SIG-M5 (cell line): ENCODE data around the gene ANKIB1.
"Not testable (repeated sequence)": the region's sequence is repeated elsewhere in the genome, so short reads cannot be mapped to it uniquely, and the experiment has no call there.

Experiments used
- DNase-seq: peaks from one replicate; lab custom pipeline; 2025; lab: John Stamatoyannopoulos, UW

ANKIB1 gene

GRCh38 chr7:92332782-92333181 lies 87.0 kb downstream of the ANKIB1 start:
- no peak for DNase-seq

DNA sequence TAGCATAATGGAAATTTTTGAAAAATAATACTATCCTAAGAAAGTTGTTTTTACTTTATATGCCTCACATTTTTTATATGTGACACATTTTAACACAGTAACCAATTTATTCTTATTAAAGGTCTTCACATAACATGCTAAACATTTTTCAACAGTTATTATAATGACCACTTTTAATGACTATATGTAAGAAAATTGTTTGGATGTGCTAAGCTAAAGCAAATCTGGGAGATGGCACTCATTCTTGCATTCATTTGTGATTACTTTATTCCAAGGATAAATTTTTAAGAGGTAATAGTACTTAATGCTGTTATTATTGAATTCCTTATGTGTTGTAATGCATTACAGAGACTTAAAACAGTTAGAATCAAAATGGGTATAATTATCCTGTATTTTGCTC lies 88.1 kb downstream of the ANKIB1 start:
- DNase-seq: no peak

- DNase-seq: no peak
These were observed 89.8 kb downstream of the ANKIB1 start for GRCh38 chr7:92335574-92335973.

- DNase-seq: no peak
These were observed 91.0 kb downstream of the ANKIB1 start for GRCh38 chr7:92336662-92337340.

GRCh38 chr7:92340016-92340415 lies 94.2 kb downstream of the ANKIB1 start:
- no peak for DNase-seq

DNA sequence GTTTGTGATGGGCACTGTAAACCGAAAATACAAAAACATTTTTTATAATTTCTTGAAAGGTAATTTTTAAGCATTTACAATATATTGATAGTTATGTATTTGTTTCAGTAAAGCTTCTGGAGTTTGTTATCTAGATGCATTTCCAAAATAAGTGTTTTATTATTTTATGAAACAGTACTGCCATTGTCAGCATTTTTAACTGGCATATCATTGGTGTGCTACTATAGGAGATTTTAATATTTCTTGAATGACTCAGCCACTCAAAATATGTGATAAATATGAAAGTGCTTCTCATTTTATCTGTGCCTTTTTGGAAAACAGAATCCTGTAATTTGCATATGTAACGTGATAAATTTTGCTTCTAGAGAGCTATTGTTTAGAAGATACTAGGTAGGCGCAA lies 97.9 kb downstream of the ANKIB1 start:
- no peak for DNase-seq

DNA sequence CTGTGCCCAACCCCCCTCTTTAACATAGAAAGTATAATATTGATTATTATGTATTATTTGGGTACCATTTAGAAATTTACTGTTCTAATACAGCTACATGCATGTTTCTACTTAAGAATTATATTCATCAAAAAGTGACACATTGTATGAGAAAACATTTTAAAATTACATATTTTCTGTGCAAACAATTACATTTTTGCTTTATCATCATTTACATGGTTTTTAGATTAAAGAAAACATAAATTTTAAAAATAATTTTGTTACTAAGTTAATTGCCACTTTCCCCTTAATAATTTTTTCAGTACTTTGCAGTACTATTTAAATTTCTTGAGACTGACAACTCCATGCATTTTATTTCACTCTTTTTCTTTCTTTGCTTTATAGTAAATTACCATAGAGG lies 106.2 kb downstream of the ANKIB1 start:
- DNase-seq: no peak

DNA sequence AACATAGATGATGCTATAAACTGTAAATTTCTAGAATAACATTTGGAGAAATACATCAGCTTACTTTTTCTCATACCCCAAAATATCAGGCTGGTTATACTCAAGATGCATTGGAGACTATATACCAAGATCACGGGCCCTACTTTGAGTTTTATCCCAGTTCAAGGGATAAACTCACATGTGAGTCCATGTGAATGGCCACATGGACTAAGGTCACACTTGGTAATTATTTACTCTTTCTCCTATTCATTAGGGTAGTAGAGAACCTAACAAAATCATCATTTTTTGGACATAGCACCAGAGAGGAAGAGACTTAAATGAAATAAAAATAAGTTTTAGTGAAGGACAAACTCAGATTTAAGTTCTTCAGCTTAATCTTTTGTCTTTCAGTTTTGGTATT lies 108.4 kb downstream of the ANKIB1 start:
- no peak for DNase-seq

GRCh38 chr7:92356406-92356805 lies 110.6 kb downstream of the ANKIB1 start:
- DNase-seq: no peak

DNA sequence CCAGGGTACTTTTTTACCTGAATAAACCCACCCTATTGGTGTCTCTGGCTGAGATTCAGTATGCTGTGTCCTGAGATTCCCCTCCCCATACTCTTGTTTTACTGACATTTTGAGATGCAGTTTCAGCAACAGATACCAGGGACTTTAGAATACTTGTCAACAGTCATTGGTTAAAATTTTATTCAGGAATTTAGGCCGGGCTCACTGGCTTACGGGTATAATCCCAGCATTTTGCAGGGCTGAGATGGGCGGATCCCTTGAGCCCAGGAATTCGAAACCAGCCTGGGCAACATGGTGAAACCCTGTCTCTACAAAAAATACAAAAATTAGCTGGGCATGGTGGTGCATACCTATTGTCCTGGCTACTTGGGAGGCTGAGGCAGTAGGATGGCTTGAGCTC lies 111.5 kb downstream of the ANKIB1 start:
- DNase-seq: no peak

- not testable (repeated sequence) for DNase-seq
These were observed 113.4 kb downstream of the ANKIB1 start for GRCh38 chr7:92359179-92359578.

DNA sequence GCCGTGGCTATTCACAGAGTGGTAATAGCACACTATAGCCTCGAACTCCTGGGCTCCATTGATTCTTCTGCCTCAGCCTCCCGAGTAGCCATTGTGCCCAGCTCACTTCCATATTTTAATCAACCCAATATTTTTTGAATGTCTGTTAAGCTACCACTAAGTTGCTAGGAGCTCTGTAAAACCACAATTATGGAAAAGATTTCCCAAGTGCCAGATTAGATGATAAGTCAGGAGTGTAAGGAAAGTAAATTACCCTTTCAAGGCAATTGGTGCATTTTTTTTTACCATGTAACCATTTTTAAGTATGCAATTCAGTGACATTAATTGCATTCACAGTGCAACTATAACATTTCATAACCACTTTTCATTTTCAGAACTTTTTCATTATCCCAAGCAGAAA lies 114.0 kb downstream of the ANKIB1 start:
- no peak for DNase-seq

GRCh38 chr7:92360387-92360786 lies 114.6 kb downstream of the ANKIB1 start:
- DNase-seq: no peak

DNA sequence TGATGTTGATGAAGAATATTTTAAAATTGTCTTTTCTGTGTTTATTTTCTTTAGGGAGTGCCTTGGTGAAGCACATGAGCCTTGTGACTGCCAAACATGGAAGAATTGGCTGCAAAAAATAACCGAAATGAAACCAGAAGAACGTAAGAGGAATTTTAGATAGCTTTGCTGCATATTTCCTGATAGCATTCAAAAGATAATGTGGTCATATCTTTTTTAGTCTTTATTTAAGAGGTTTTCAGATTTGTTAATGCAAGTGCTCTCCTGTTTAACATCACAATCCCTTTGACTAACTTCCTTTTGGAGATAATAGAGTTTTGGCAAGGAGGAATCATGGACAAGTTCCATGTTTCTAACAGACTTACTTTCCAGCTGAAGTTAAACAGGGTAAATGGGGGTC lies 116.4 kb downstream of the ANKIB1 start:
- no peak for DNase-seq

DNA sequence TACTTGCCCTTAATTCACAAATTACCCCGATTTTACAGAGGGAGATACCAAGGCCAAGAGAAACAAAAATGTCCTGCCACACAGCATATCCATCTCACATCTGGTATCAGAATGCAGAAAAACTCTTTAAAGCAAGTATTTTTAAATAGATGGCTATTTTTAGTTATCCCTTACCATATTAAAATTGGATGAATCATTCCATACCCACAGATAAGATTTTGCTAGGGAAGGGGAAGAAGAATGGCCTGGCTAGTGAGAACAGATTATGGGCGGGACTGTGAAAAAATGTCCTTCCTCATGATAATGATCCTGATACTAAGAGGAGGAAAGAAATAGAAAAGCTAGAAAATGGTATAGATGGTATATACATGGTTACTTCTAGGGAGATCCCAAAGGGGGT lies 121.0 kb downstream of the ANKIB1 start:
- DNase-seq: no peak

- no peak for DNase-seq
These were observed 123.0 kb downstream of the ANKIB1 start for GRCh38 chr7:92368741-92369140.

DNA sequence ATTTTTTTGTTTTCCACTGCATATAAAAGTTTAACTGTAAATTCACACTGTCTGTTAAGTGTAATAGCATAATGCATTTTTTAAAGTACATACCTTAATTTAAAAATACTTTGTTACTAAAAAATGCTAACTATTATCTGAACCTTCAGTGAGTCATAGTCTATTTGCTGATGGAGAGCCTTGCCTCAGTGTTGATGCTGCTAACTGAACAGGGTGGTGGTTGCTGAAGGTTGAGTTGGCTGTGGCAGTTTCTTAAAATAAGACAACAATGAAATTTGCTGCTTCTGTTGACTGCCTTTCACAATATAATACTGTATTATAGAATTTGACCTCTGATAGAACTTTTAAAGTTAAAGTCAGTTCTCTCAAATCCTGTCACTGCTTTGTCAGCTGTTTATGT lies 129.2 kb downstream of the ANKIB1 start:
- no peak for DNase-seq

GRCh38 chr7:92391071-92391470 lies 145.3 kb downstream of the ANKIB1 start:
- DNase-seq: no peak

DNA sequence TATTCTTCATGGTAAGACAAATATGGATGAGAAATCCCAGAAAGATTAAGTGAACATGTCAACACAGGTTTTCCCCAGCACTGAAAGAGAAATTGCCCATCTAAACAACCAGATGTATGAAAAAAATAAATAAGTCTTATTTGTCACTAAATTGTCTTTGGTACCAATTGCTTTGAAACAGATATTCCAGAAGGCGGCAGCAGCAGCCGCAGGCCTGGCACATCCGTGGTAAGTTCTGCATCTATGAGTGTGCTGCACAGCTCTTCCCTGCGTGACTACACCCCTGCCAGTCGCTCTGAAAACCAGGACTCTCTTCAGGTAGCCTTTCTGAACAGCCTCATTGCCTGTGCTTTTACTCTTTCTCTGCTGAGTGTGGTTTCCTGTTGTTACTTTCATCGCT lies 151.8 kb downstream of the ANKIB1 start:
- DNase-seq: no peak

DNA sequence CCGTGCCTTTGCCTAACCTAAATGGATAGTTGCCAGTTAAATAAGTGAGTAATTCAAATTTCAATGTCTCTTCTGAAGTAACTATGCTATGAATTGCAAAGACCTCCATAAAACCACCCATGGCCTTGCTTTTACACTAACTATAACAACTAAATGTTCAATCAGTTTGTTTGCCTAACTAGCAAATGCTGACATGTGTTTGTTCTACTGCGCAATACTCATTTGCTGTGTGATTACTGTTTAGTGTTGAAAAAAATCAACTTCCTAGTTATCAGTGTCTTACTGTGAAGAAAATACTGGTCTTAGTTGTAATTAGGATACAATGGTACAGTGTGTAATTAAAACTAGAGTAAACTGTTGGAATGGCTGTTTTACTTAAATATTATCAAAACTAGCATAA lies 154.2 kb downstream of the ANKIB1 start:
- no peak for DNase-seq

DNA sequence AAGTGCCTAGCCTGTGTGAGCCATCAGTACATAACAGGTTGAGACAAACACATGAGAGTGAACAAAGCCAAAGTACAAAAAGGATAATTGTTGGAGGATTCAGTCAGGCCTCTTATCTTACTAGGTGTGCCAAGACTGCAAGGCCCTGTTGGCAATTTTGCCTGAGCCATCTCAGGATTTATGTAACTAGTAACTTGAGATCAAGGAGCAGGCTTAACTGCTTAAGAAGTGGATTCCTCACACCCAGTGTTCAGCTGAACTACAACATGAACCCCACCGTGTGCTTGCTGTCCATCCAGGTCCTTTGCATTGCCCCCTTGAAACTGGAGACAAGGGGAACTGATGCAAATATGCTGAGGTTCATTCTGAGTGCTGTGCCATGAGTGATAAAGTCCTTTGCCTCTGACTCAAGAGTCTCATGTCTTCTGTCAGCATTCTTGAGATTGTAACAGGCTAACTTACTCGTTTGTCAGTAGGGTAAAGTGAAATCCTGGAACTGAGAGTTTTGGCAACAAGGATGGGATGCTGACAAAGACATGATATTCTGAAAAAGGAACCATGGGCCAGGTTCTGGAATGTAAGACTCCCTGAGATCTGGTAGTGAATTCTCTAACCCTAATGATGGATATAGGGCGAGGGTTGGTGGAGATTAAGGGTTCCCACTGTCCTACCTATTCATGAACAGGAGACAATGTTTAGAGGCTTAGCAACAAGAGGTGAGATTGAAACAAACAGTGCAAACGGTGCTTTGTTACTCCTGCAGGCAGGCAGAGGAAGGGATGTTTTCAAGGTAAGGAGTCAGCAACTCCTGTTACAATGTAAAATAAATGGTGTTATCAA lies 157.4 kb downstream of the ANKIB1 start:
- DNase-seq: no peak

- no peak for DNase-seq
These were observed 157.9 kb downstream of the ANKIB1 start for GRCh38 chr7:92403760-92404074.

GRCh38 chr7:92404170-92404614 lies 158.4 kb downstream of the ANKIB1 start:
- no peak for DNase-seq

- no peak for DNase-seq
These were observed 163.6 kb downstream of the ANKIB1 start for GRCh38 chr7:92409357-92409756.
